IPS-18c (cell line): Measurements from ENCODE around the gene SMURF1.

ENCODE experiments used
- H3K4me3 ChIP-seq: 2 replicates; pipeline ENCODE4 v1.7.0; 2013; ENCODE audit warnings: low read depth, mild to moderate bottlenecking, low read length, moderate library complexity; ENCODE audit not compliant: insufficient read depth
- H3K9me3 ChIP-seq: one replicate; pipeline ENCODE4 v1.6.1; 2013; ENCODE audit warnings: mild to moderate bottlenecking, low read length, moderate library complexity; ENCODE audit not compliant: control insufficient read depth, insufficient read depth

SMURF1 gene

DNA sequence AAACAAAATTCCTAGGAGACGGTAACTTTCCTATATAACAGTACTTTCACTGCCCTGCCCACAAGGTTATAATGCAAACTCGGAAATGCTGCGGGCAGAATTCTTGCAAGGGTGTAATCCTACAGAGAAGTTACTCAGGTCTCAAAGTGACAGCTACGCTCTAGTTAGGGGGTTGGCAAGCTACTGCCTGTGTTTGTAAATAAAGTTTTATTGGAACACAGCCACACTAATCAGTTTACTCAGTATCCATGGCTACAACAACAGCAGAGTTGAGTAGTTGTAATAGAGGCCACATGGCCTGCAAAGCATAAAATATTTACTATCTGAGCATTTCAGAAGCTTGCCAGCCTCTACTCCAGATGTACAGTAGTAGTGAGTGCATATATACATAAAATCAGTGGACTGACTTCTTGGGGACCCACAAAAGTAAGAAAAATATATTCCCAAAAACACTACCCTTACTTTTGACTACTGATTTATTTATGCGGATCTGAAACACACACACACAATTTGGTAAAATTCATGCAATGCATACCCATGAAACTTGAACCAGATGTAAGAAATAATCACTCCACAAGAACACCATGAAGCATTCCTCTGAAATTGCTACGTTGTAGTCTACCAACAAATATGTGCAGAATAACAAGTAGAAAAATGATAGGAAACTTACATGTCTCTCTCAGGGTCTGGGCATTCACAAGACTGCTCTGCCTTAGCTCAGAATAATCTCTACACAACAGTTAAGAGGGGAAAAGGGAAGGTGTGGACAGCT, 53.0 kb downstream of the SMURF1 start:
- H3K9me3 ChIP-seq, result peaks cover 2% of the 10 kb centered on the region
- no peak overlapping the region for H3K4me3 ChIP-seq

DNA sequence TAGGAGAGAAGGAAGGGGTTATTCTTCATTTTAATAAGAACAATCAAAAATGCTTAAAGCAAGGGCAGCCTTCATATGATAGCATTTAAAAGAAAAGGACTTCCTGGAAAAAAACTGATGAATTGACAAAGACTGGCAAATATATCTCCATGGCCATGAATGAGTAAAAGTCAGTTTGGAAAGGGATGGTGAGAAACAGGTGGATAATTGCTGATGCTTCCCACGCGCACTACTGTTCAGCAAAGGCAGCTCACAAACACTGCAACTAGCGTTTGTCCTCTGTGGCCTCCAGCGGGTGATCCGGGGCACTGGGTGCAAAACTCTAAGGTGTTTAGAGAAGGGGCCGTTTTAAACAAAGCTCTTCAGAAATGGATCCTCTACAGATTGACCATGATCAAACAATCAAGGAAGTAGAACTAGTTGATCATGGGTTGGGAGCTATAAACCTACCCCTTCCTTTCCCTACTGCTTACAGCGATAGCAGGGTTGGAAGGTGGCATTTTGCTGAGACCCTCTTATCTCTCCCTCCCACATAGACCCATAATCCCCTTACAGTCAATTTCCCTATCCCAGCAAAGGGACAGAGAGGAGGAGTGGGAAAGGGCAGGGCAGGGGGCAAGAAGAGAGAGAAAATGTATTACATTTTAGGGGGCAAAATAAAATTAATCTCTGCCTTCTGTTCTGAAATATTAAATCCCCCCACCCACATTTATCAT, 53.8 kb downstream of the SMURF1 start:
- peaks cover 2% of the 10 kb centered on the region for H3K9me3 ChIP-seq
- H3K4me3 ChIP-seq, result no peak overlapping the region

- Histone ChIP-seq H3K9me3 (peaks cover 2% of the 10 kb centered on the region), H3K4me3 (no peak overlapping the region)
Measured at GRCh38 chr7:99086944-99087343, 57.0 kb downstream of the SMURF1 start.

DNA sequence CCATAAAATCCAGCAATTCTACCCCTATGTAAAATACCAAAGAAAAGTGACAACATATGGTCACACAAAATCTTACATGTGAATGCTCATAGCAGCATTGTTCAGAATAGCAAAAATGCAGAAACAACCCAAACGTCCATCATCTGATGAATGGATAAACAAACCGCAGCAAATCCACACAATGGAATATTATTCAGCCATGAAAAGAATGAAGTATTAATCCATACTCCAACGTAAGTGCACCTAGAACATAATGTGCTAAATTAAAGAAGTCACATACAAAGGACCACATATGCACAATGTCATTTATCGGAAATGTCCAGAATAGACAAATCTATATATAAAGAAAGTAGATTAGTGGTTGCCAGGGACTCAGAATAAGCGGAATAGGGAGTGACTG, 57.4 kb downstream of the SMURF1 start:
- H3K9me3 ChIP-seq, result peaks cover 2% of the 10 kb centered on the region
- no peak overlapping the region for H3K4me3 ChIP-seq

GRCh38 chr7:99083733-99084132, 60.2 kb downstream of the SMURF1 start:
- Histone ChIP-seq H3K4me3 (no peak overlapping the region), H3K9me3 (peaks cover 2% of the 10 kb centered on the region)

DNA sequence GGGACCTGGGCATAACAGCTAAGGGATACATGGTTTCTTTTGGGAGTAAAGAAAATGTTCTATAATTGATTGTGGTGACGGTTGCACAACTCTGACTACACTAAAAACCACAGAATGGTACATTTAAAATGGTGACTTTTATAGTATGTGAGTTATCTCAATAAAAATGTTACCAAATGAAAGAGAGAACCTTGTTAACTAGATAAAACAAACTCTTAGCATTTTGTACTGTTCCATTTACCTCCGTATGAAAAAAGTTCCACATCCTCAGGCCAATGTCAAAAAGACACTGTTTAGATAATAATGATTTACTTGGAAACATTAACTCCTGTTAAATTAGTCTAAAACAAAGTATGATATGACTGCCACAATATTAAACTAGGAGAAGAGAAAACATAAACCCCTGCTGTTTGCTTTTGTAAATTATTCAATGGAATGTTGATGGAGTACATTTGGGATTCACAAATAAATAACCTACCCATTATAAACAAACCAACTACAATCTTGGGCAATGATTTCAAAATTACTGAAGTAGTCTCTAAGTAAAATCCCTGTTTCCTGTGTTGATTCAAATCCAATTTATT, 60.7 kb downstream of the SMURF1 start:
- peaks cover 2% of the 10 kb centered on the region for H3K9me3 ChIP-seq
- H3K4me3 ChIP-seq, result no peak overlapping the region

GRCh38 chr7:99080679-99081078, 63.2 kb downstream of the SMURF1 start:
- Histone ChIP-seq H3K9me3 (no peaks in the 10 kb centered on the region), H3K4me3 (no peak overlapping the region)

DNA sequence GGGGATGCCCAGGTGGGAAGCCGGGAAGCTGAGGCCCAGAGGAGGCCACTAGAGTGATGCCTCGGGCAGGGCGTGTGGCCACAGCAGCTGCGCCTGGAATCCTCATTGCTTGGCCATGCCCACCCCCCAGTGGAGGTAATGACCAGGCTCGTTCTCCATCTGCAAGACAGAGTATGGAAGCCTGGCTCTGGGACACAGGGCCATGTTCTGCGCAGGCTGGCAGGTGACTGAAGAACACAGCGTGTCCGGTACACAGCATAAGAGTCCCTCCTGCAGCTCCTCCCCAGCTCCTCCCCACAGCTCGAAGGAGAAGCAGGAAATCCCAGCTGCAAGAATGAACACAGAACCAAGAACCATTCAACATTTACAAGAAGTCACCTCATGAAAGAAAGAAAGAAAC, 64.8 kb downstream of the SMURF1 start:
- no peak overlapping the region for H3K4me3 ChIP-seq
- H3K9me3 ChIP-seq, result no peaks in the 10 kb centered on the region

GRCh38 chr7:99078416-99078815, 65.5 kb downstream of the SMURF1 start:
- no peaks in the 10 kb centered on the region for H3K9me3 ChIP-seq
- H3K4me3 ChIP-seq, result no peak overlapping the region

DNA sequence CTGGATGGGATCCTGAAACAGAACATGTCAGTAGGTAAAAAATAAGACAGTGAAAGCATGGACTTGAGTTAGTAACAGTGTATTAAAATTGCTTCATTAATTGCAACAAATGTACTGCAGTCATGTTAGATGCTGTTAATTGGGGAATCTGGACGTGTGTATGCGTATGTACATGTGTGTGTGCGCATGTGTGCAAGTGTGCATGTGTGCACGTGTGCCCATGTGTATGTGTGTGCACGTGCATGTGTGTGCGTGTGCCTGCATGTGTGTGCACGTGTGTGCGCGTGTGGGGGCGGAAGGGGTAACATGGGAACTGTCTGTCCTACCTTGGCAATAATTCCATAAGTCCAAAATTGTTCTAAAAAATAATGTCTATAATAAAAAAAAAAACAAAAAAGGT, 67.3 kb downstream of the SMURF1 start:
- Histone ChIP-seq H3K9me3 (no peaks in the 10 kb centered on the region), H3K4me3 (no peak overlapping the region)

GRCh38 chr7:99073839-99074446, 70.0 kb downstream of the SMURF1 start:
- no peak overlapping the region for H3K4me3 ChIP-seq
- H3K9me3 ChIP-seq, result no peaks in the 10 kb centered on the region

GRCh38 chr7:99072126-99072525, 71.8 kb downstream of the SMURF1 start:
- no peaks in the 10 kb centered on the region for H3K9me3 ChIP-seq
- no peak overlapping the region for H3K4me3 ChIP-seq

- H3K4me3 ChIP-seq, result no peak overlapping the region
Measured at GRCh38 chr7:99070361-99070760, 73.5 kb downstream of the SMURF1 start.

DNA sequence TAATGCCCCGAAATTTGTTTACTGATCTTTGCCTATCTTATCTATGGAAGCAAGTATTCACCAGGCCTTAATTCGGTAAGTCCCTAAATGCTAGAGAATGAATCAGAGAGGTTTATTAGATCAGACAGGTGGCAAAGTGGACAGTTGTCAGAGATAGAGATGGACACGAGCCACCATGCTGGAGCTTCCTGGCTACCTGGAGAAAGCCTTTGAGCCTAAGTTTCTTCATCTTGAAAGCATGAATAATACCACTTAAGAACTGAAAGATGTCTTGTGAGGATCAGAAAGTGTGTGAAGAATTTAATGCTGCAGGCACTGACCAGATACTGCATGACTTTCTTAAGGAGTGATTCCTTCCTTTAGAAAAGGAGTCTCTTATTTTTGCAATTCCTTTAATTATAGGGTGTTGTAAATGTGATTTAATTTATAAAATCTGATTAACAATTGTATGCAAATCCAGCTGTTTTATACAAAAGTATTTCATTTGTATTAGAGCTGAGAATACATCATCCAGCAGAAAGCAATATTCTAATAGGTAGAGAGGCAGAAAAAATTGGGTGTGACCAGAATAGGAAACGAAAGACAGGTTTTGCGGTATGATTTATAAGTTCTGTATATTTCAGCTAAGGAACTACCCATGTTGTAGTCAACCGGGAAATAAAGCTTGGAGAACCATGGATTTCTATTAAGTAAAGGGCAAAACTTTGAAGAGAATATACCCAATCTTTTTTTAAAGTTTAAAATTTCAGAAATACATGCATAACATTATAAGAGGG, 82.7 kb downstream of the SMURF1 start:
- H3K4me3 ChIP-seq, result no peak overlapping the region
- H3K9me3 ChIP-seq, result no peaks in the 10 kb centered on the region

More at GRCh38 chr7:99070361-99070760, 73.5 kb downstream of the SMURF1 start:
- H3K9me3 ChIP-seq, result no peaks in the 10 kb centered on the region

DNA sequence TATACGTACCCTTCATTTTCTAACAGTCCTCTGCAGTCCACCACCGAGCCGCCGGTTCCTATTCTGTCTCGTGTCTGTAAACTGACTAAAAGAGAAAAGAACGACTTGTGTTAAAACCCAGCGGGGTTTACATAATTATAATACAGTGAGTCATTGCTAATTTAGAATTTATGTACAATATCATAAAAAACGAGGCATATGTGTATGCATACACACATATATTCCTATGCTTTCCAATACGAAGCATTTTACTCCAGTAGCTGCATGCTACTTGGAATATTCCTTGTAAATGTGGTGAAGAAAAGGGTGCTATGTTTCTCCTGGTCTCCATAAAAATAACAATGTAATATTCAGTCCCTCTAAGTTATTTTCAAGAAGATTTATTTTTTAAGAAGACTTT, 89.1 kb downstream of the SMURF1 start:
- no peaks in the 10 kb centered on the region for H3K9me3 ChIP-seq
- no peak overlapping the region for H3K4me3 ChIP-seq

DNA sequence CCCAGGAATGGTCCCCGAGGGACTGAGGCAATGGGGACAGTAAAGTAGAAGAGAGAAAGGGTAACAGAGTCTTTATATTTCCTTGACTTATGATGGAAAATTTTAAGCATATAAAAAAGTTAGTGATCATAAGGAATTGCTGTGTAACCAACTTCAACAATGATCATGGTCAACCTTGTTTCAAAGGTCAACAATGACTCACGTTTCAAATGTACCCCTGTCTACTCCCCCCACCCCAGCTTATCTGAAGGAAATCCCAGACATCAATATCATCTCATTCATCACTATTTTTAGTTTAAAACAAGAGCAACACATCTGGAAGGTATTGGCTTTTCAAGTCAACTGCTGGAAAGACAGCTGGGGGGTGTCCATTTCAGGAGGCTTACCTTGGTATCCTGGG, 92.9 kb downstream of the SMURF1 start:
- H3K4me3 ChIP-seq, result no peak overlapping the region

DNA sequence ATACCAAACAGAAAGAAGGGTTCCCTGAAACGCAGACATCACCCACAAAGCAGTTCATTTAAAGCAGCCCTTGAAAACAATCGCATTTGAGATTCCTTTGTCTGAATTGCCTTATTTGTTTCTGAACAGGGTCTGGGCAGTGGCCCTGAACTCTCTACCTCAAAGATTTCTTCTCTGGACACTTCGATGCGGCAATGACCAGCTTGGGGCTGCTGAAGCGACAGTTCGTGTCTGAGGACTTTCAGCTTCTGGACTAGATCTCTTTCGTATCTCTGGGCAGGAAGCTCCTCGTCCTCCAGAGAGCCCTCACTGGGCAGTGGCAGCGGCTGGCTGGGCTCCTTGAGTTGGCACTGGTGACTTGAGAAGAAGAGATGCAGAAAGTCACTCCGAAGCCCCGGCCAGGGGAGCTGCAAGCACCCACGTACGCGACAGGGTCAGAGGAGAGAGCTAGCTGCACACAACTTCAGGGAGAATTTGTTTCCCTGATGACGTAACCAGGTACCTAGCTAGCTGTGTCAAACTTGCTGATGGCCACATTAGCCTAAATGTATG, 96.3 kb downstream of the SMURF1 start:
- H3K9me3 ChIP-seq, result no peaks in the 10 kb centered on the region
- H3K4me3 ChIP-seq, result no peak overlapping the region

More for the DNA sequence above, 92.9 kb downstream of the SMURF1 start:
- no peaks in the 10 kb centered on the region for H3K9me3 ChIP-seq
